Caco-2 (cell line): ENCODE data around the gene CERS1. TPM values are rescaled to one million over a fixed set of nuclear protein-coding genes. Genes with fewer than 3 reads are reported as not detected.
A peak's percentile ranks its signal among the peaks of the same experiment; 100 is the strongest.

Experiments used
- BruUV-seq: library from RNA; stranded (reverse); fragments of 400-500 nt; replicated peaks from 2 replicates; lab custom pipeline; 2021; lab: Mats Ljungman, UMichigan
- CTCF ChIA-PET: fragments of 300-600 bp; sonication (Branson Sonifier 250); formaldehyde crosslinking; loops from one replicate; lab custom pipeline; 2022; ENCODE audit warnings: antibody characterized with exemption; lab: Charles Lee
- POLR2A ChIA-PET: fragments of 300-600 bp; sonication (Branson Sonifier 250); formaldehyde crosslinking; loops from one replicate; lab custom pipeline; 2022; ENCODE audit warnings: antibody characterized with exemption; lab: Charles Lee
- DNase-seq, 2 experiments: peaks; one replicate each; pipeline versions ENCODE4 v3.0.0 to v3.0.0-alpha.2; 2020 to 2022
- H3K27me3 ChIP-seq: replicated peaks from 2 replicates; pipeline ENCODE4 v1.6.0; 2011; ENCODE audit warnings: low read length; ENCODE audit not compliant: control insufficient read depth, insufficient read depth
- H3K36me3 ChIP-seq: 2 replicates; pipeline ENCODE4 v1.5.1; 2011; ENCODE audit warnings: low read length; ENCODE audit not compliant: control insufficient read depth, insufficient read depth
- H3K4me1 ChIP-seq: fragments of 250-450 bp; sonication (Bioruptor Pico); 2 replicates; pipeline ENCODE4 v1.5.1; 2020; ENCODE audit warnings: mild to moderate bottlenecking
- H3K4me3 ChIP-seq: 2 replicates; pipeline ENCODE4 v1.5.1; 2011; ENCODE audit warnings: low read depth, mild to moderate bottlenecking, control low read depth, low read length
- H3K9me3 ChIP-seq: fragments of 250-450 bp; sonication (Bioruptor Pico); 2 replicates; pipeline ENCODE4 v1.5.1; 2020; ENCODE audit warnings: mild to moderate bottlenecking, moderate library complexity
- H3K27ac Mint-ChIP-seq: one replicate; pipeline ENCODE4 v1.8.0; 2022; ENCODE audit warnings: mixed read lengths; ENCODE audit not compliant: unreplicated experiment
- H3K27me3 Mint-ChIP-seq: one replicate; pipeline ENCODE4 v1.8.0; 2022; ENCODE audit warnings: mixed read lengths; ENCODE audit not compliant: insufficient read depth, unreplicated experiment
- H3K36me3 Mint-ChIP-seq: one replicate; pipeline ENCODE4 v1.8.0; 2022; ENCODE audit warnings: mild to moderate bottlenecking, mixed read lengths; ENCODE audit not compliant: insufficient read depth, unreplicated experiment
- H3K4me1 Mint-ChIP-seq: one replicate; pipeline ENCODE4 v1.8.0; 2022; ENCODE audit warnings: low read depth, mixed read lengths; ENCODE audit not compliant: unreplicated experiment
- H3K4me3 Mint-ChIP-seq: one replicate; pipeline ENCODE4 v1.8.0; 2022; ENCODE audit warnings: mild to moderate bottlenecking, moderate library complexity, mixed read lengths; ENCODE audit not compliant: unreplicated experiment
- H3K9me3 Mint-ChIP-seq: one replicate; pipeline ENCODE4 v1.8.0; 2022; ENCODE audit warnings: mixed read lengths; ENCODE audit not compliant: unreplicated experiment
- CTCF ChIP-seq, 2 experiments: fragments of 200-600 bp in 1 of 2; IDR thresholded peaks; 1 replicate in 1 of 2; 2 replicates in 1 of 2; pipeline versions ENCODE4 v1.5.1 to v1.8.0; 2011 to 2022; ENCODE audit warnings: antibody characterized with exemption in 1 of 2, control low read depth in 1 of 2, inconsistent platforms in 1 of 2, low read depth in 1 of 2, low read length in 1 of 2, mild to moderate bottlenecking in 1 of 2, moderate library complexity in 1 of 2; ENCODE audit not compliant: insufficient read depth in 1 of 2, severe bottlenecking in 1 of 2, unreplicated experiment in 1 of 2
- intact Hi-C: fragments of 100-400 bp; cut with micrococcal nuclease; formaldehyde crosslinking; loops from one replicate; pipeline ENCODE4 v1.10.0; 2022; ENCODE audit not compliant: unreplicated experiment
- total RNA-seq: library from RNA; stranded (reverse); gene quantifications from 2 replicates; pipeline ENCODE4 v1.2.3, GENCODE V29; 2022

Gene CERS1
- total RNA-seq, 1 experiment from 2014 or later, result 20.3 TPM

- ChIA-PET CTCF (interaction anchor here (0.5 to 1.5 kb wide), 13 partner anchors 13 to 295 kb away, joined by 3 to 17 read pairs (median 3); partner anchors contain the start of gene REX1BD), POLR2A (interaction anchor here (1.0 kb wide), 1 partner anchor 15 kb away, joined by 5 read pairs; no protein-coding TSS in a partner anchor)
- peak overlapping the region; percentile 61 for H3K27ac Mint-ChIP-seq
- Histone ChIP-seq H3K36me3 (peaks cover 2% of the 10 kb centered on the region), H3K9me3 (no peaks in the 10 kb centered on the region), H3K4me3 (no peak overlapping the region), H3K27me3 (no peaks in the 10 kb centered on the region), H3K4me1 (no peaks in the 10 kb centered on the region)
- H3K4me1 Mint-ChIP-seq, result no peaks in the 10 kb centered on the region
- no peak overlapping the region for H3K4me3 Mint-ChIP-seq
- H3K36me3 Mint-ChIP-seq, result peaks cover 52% of the 10 kb centered on the region
- H3K9me3 Mint-ChIP-seq, result no peaks in the 10 kb centered on the region
- BruUV-seq, result no TSS peak
- no peak for DNase-seq
- intact Hi-C loops, result loop anchor here (1.0 to 5.0 kb wide), 2 partner anchors 77 to 261 kb away; partner anchors contain the start of gene REX1BD
- H3K27me3 Mint-ChIP-seq, result no peaks in the 10 kb centered on the region
- peak in 1 of 2 experiments; percentile 4 for TF ChIP-seq CTCF (IDR thresholded peaks at IDR 0.05; ENCODE audit: insufficient read depth in 1 of 2, low read depth in 1 of 2, low read length in 1 of 2, severe bottlenecking in 1 of 2, unreplicated experiment in 1 of 2)
Measured at GRCh38 chr19:18847549-18848463, 48.2 kb downstream of the CERS1 start.

- CTCF ChIA-PET, result interaction anchor here (0.5 to 1.5 kb wide), 22 partner anchors 9 to 325 kb away, joined by 3 to 17 read pairs (median 4); partner anchors contain the start of genes COPE, DDX49, ELL and KXD1
- Mint-ChIP-seq H3K4me1 (peaks cover 4% of the 10 kb centered on the region), H3K27ac (peak overlapping the region; percentile 61), H3K36me3 (peaks cover 55% of the 10 kb centered on the region), H3K27me3 (no peaks in the 10 kb centered on the region), H3K9me3 (no peaks in the 10 kb centered on the region), H3K4me3 (no peak overlapping the region)
- Histone ChIP-seq H3K9me3 (no peaks in the 10 kb centered on the region), H3K36me3 (peaks cover 2% of the 10 kb centered on the region), H3K4me3 (no peak overlapping the region), H3K4me1 (no peaks in the 10 kb centered on the region), H3K27me3 (no peaks in the 10 kb centered on the region)
- intact Hi-C loops, result loop anchor here (1.0 to 5.0 kb wide), 2 partner anchors 76 to 260 kb away; partner anchors contain the start of gene REX1BD
- POLR2A ChIA-PET, result interaction anchor here (1.0 kb wide), 1 partner anchor 14 kb away, joined by 5 read pairs; no protein-coding TSS in a partner anchor
- DNase-seq, result peak in 1 of 2 experiments; percentile 74
- no TSS peak for BruUV-seq
- peak; percentile 71 to 86 for TF ChIP-seq CTCF (IDR thresholded peaks at IDR 0.05; ENCODE audit: insufficient read depth in 1 of 2, low read depth in 1 of 2, low read length in 1 of 2, severe bottlenecking in 1 of 2, unreplicated experiment in 1 of 2)
Measured at GRCh38 chr19:18846862-18847548, 49.0 kb downstream of the CERS1 start.

GRCh38 chr19:18845961-18846360 is 50.0 kb downstream of the CERS1 start:
- ChIA-PET CTCF (no interaction called here), POLR2A (no interaction called here)
- Mint-ChIP-seq H3K9me3 (no peaks in the 10 kb centered on the region), H3K4me1 (peaks cover 5% of the 10 kb centered on the region), H3K27me3 (no peaks in the 10 kb centered on the region), H3K4me3 (no peak overlapping the region), H3K27ac (no peak overlapping the region), H3K36me3 (peaks cover 59% of the 10 kb centered on the region)
- no peak overlapping the region for H3K4me3 ChIP-seq
- H3K9me3 ChIP-seq, result no peaks in the 10 kb centered on the region
- no TSS peak for BruUV-seq
- H3K27me3 ChIP-seq, result no peaks in the 10 kb centered on the region
- peaks cover 2% of the 10 kb centered on the region for H3K36me3 ChIP-seq
- H3K4me1 ChIP-seq, result no peaks in the 10 kb centered on the region
- DNase-seq, result no peak
- no peak for TF ChIP-seq CTCF (IDR thresholded peaks at IDR 0.05; ENCODE audit: insufficient read depth in 1 of 2, low read depth in 1 of 2, low read length in 1 of 2, severe bottlenecking in 1 of 2, unreplicated experiment in 1 of 2)
- intact Hi-C loops, result loop anchor here (5.0 kb wide), 1 partner anchor 259 kb away; the partner anchor contains the start of gene REX1BD
